ENCODE results near the gene DDX24.

- TF ChIP-seq EZH2 (IDR thresholded peaks at IDR 0.05; ENCODE audit: insufficient read depth, poor library complexity, severe bottlenecking) (no peak), EZH2phosphoT487 (IDR thresholded peaks at IDR 0.05; ENCODE audit: insufficient read depth, low read depth) (no peak)
Measured at GRCh38 chr14:94129111-94129757, 48.2 kb upstream of the DDX24 start, which contains the start of gene IFI27L2.
